GM12872 (cell line): Measurements from ENCODE around the gene PRLR.

Experiments
- TF ChIP-seq, protein P1 (sequence below): IDR thresholded peaks from 3 replicates; pipeline ENCODE4 v1.5.1; 2011; ENCODE audit warnings: low read depth, mild to moderate bottlenecking, low read length, moderate library complexity; ENCODE audit not compliant: insufficient read depth

Gene PRLR

DNA sequence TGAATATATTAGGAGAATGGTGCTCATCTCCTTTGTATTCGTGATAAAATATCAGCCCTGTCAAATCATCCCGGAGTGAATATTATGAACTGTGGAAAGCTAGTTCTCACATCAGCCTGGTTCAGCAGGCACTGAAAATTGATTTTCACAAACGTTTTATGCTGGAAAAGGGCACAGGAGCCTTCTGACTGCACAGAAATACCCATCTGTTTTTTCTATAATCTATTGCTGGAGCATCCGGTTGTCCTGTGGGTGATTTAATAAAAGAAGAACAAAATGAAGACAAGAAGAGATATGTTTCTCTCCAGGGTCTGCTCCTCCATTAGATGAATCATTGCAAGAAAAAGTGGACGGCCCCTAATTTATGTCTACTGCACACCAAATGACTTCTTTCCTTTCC, 85.3 kb downstream of the PRLR start:
- TF ChIP-seq, protein P1, sequence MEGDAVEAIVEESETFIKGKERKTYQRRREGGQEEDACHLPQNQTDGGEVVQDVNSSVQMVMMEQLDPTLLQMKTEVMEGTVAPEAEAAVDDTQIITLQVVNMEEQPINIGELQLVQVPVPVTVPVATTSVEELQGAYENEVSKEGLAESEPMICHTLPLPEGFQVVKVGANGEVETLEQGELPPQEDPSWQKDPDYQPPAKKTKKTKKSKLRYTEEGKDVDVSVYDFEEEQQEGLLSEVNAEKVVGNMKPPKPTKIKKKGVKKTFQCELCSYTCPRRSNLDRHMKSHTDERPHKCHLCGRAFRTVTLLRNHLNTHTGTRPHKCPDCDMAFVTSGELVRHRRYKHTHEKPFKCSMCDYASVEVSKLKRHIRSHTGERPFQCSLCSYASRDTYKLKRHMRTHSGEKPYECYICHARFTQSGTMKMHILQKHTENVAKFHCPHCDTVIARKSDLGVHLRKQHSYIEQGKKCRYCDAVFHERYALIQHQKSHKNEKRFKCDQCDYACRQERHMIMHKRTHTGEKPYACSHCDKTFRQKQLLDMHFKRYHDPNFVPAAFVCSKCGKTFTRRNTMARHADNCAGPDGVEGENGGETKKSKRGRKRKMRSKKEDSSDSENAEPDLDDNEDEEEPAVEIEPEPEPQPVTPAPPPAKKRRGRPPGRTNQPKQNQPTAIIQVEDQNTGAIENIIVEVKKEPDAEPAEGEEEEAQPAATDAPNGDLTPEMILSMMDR: no peak

GRCh38 chr5:35143841-35144240, 86.4 kb downstream of the PRLR start:
- TF ChIP-seq, protein P1: no peak

DNA sequence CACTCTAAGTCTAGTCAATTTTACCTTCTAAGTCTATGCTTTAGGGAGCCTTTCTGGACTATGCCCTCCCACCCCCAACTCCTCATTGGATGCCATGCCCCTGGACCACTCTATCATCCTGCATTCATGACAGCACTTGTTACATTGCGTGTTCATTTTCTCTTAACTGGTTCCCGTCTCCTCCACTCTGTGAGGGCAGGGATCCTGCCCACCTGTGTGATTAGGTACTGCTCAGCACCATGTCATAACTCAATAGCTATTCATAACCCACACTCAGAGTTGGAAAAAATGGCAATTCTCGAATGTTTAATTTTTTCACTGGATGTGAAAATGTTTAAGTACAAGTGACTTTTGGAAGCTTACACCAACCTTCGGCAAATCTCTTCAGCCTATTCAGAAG, 88.5 kb downstream of the PRLR start:
- TF ChIP-seq, protein P1: no peak

- TF ChIP-seq, protein P1: no peak
Observed at GRCh38 chr5:35138232-35138631, 92.1 kb downstream of the PRLR start.

DNA sequence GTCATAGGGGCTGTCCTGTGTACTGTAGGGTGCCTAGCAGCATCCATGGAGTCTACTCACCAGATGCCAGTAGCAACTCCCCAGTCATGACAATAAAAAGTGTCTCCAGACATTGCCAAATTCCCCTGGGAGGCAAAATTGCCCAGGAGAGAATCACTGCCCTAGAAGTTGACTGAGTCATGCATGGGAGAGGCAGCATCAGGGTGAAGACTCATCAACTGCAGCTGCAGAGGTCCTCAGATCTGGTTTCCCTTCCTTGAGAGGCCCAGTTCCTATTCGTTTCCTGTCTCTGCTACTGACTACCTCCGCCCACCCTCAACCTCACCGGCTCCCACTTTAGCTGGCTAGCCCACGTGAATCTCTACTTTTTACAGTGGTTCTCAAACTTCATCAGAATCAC, 93.9 kb downstream of the PRLR start:
- TF ChIP-seq, protein P1: no peak

- TF ChIP-seq, protein P1: no peak
Observed at GRCh38 chr5:35135239-35135700, 95.0 kb downstream of the PRLR start.

DNA sequence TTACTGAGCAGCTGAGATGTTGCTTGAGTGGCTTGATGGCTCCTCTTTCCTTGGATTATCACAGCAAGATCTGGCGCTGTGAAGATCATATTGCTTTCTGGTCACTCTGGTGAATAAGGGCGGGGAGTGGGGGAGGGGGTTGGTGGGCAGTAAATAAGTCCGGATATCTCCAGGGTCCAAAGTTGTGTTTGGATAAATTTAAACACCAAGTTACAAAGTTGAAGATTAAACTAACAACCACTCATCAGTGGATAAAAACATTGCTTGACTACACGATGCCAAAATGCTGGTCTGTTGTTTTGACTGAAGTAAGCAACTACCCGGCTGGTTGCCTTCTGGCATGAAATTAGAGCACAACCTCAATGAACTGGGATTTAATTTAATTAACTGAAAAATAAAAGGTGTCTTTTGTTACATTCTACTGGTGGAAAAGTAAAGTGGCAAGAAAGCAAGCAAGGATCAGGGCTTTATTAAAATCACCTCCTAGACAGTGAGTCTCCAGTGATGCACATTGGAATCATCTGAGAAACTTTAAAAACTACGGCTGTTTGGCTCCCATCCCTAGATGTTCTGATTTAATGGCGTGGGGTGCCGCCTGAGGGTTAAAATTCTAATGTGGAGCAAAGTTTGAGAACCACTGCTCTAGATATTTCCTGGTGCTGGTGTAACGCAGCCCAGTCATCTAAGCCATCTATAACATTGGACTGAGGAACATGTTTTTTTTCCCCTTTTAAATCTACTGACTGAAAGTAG, 95.8 kb downstream of the PRLR start:
- TF ChIP-seq, protein P1: no peak
